Measurements from ENCODE around the gene SENP3. TPM values are rescaled to one million over a fixed set of nuclear protein-coding genes. Genes with fewer than 3 reads are reported as not detected.

Gene SENP3
- total RNA-seq, 2 donors from 2014 or later, result 42.9 to 46.3 TPM

DNA sequence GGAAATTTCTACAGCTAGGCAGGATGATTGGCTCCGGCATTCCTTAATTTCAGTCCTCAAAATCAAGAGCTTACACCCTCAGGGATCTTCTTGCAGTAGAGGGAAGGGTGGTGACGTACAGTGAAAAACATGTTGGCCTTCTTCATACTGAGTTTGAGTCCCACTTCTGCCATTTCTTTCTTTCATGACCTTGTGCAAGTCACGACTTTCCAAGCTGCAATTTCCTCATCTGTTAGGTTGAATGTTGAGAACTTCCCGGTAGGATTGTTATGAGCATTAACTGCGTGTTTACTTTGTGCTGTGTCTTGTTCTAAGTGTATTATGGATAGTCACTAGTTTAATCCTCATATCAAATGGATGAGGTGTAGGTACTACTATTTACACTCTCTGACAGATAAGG is 7.9 kb downstream of the SENP3 start:
- no peak for DNase-seq (ENCODE audit: low spot score in 2 of 2)
- peaks cover 27 to 31% of the 10 kb centered on the region in 2 donors for H3K36me3 Mint-ChIP-seq

DNA sequence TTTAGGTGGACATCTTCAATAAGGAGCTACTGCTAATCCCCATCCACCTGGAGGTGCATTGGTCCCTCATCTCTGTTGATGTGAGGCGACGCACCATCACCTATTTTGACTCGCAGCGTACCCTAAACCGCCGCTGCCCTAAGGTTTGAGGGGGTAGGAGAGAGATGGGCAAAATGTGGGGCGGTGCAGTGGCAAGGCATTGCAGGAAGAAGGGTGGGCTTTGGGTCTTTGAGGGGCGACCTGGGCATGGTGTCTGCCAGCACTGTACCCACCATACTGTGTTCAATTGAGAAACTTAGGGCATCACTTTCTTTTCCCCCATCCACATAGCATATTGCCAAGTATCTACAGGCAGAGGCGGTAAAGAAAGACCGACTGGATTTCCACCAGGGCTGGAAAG is 8.6 kb downstream of the SENP3 start:
- no peaks in the 10 kb centered on the region for H3K9me3 Mint-ChIP-seq
- H3K27ac Mint-ChIP-seq, result peak overlapping the region in 1 of 2 donors; percentile 22
- no peak for DNase-seq (ENCODE audit: low spot score in 2 of 2)
- no peak for ATAC-seq
- H3K36me3 Mint-ChIP-seq, result peaks cover 35 to 38% of the 10 kb centered on the region in 2 donors

More for the DNA sequence above, 7.9 kb downstream of the SENP3 start:
- peak overlapping the region in 1 of 2 donors; percentile 3 for H3K27ac Mint-ChIP-seq
- no peaks in the 10 kb centered on the region for H3K9me3 Mint-ChIP-seq
- ATAC-seq, result no peak

DNA sequence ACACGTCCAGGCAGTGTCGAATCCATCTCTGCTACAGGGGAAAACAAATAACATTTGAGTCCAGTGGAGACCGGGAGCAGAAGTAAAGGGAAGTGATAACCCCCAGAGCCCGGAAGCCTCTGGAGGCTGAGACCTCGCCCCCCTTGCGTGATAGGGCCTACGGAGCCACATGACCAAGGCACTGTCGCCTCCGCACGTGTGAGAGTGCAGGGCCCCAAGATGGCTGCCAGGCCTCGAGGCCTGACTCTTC is 10.5 kb downstream of the SENP3 start:
- no peaks in the 10 kb centered on the region for H3K9me3 Mint-ChIP-seq
- no peak for ATAC-seq
- no peak for DNase-seq (ENCODE audit: low spot score in 2 of 2)
- peaks cover 53 to 55% of the 10 kb centered on the region in 2 donors for H3K36me3 Mint-ChIP-seq
- peak overlapping the region; percentile 98 to 100 for H3K27ac Mint-ChIP-seq

DNA sequence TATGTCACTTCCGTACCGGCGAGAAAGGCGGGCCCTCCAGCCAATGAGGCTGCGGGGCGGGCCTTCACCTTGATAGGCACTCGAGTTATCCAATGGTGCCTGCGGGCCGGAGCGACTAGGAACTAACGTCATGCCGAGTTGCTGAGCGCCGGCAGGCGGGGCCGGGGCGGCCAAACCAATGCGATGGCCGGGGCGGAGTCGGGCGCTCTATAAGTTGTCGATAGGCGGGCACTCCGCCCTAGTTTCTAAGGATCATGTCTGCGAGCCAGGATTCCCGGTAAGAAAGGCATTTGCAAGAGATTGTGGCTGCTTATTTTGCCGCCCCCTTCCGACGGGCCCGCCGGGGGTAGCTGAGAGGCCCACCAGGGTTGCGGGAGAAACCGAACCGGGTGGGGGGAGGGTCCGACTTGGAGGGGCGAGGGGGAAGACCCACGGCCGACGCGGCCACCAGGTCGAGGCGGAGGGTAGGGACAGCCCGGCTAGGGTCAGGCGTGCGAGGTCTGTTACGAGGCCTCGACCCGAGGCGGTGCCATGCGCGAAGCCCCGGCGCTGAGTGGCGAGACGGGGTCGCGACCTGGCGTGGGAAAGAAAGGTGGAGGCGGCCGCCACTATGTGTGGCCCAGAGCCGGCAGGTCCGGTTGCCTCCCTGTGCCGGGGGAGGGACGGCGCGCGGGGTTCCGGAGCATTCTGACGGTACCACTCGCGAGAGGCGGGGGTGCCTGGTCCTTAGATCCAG is 11.0 kb downstream of the SENP3 start:
- ATAC-seq (peak; percentile 89 to 91), DNase-seq (ENCODE audit: low spot score in 2 of 2) (peak; percentile 100)
- H3K9me3 Mint-ChIP-seq, result no peaks in the 10 kb centered on the region
- peak overlapping the region; percentile 98 to 100 for H3K27ac Mint-ChIP-seq
- H3K36me3 Mint-ChIP-seq, result peaks cover 58 to 59% of the 10 kb centered on the region in 2 donors

DNA sequence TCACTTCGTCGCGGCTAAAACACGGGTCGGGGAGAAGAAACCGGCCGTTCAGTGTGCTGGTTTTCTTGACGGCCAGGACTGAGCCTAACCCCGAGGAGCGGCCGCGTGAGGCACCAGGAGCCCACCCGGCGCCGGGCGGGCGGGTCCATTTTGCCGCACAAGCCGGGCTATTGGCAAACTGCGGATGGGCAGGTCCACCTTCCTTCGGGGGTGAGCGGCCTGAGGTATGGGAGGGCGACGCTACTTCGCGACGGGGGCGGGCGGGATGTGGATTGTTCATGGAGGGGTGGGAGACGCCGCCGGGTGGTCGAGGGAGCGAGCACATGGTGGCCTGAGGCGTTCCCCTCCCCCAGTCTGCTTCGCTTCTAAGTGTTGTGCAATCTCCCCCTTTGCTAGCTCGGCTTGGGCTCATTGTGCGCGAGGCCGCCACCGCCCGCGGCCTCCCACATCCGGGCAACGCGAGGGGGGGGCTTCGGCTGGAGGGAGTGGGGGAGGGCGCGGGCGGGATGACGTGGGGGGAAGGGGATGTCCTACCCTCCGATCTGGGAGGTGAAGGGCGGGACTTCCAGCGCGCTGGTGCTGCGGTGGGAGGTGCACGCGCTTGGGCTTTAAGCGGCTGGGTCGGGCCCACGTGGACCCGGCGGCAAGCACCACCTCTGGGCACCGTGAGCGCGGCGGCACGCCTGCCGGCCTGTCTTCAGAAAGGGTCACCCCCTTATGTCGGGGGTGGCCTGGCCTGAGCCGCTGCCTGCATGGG is 11.8 kb downstream of the SENP3 start:
- peak overlapping the region; percentile 98 to 100 for H3K27ac Mint-ChIP-seq
- H3K9me3 Mint-ChIP-seq, result no peaks in the 10 kb centered on the region
- peaks cover 61 to 64% of the 10 kb centered on the region in 2 donors for H3K36me3 Mint-ChIP-seq
- peak; percentile 81 to 88 for DNase-seq (ENCODE audit: low spot score in 2 of 2)
- peak; percentile 42 to 45 for ATAC-seq

DNA sequence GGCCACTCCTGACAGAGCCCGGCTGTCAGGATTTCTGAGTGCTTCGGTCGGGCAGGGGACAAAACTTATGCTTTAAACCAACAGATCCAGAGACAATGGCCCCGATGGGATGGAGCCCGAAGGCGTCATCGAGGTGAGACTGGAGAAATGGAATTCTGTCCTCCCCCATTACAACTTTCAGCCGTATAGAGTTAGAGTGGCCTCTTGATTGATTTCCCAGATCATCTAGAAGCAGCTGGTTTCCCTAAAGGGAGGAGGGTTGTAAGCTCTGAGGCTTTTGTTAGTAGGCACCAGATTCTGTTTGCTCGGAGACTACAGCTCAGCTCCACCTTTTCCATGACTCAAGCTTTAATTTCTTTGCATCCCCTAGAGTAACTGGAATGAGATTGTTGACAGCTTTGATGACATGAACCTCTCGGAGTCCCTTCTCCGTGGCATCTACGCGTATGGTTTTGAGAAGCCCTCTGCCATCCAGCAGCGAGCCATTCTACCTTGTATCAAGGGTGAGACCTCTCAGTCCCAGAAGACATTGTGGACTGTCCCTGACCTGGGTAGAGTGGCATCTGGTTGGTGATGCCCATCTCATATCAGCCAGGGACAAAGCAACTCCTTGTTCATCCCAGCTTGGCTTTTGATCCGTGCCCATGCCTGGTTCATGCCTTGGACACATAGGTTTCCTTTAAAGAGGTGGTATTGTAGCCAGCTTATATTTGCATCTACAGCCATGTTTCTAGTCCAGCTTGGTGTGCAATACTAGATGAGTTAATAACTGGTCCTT is 12.6 kb downstream of the SENP3 start:
- H3K36me3 Mint-ChIP-seq, result peaks cover 61 to 72% of the 10 kb centered on the region in 2 donors
- DNase-seq (ENCODE audit: low spot score in 2 of 2) (no peak), ATAC-seq (no peak)
- H3K27ac Mint-ChIP-seq, result peak overlapping the region; percentile 98 to 100
- H3K9me3 Mint-ChIP-seq, result no peaks in the 10 kb centered on the region

DNA sequence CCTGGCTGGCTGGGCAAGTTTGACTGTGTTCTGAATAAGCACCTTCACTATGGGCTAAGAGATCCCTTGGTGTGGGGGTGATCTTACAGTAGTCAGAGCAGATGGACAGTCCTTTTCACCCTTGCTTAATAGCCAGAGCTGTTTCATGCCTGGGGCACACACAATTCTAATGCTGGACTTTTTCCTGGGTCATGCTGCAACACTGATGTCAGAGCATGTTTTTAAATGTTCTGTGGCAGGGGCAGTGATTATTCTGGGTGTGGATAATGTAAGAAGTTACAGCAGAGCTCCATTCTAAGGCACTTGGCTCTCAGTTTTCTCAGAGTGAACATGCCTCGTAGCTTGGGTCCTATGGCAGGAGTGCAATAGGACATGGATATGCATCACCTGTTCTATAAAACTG is 13.8 kb downstream of the SENP3 start:
- ATAC-seq (no peak), DNase-seq (ENCODE audit: low spot score in 2 of 2) (no peak)
- H3K27ac Mint-ChIP-seq, result peak overlapping the region; percentile 98 to 100
- H3K9me3 Mint-ChIP-seq, result no peaks in the 10 kb centered on the region
- peaks cover 61 to 78% of the 10 kb centered on the region in 2 donors for H3K36me3 Mint-ChIP-seq

DNA sequence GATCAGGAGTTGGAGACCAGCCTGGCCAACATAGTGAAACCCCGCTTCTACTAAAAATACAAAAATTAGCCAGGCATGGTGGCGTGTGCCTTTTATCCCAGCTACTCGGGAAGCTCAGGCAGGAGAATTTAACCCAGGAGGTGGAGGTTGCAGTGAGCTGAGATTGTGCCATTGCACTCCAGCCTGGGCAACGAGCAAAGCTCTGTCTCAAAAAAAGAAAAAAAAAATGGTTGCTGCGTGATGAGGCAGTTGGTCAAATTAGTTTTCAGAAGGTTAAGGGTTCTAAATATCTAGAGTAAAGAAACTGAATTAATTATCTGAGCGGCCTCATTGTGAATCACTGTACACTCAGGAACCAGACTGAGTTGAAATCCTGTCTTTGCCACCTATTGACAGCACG is 14.2 kb downstream of the SENP3 start:
- DNase-seq (ENCODE audit: low spot score in 2 of 2), result no peak
- peaks cover 60 to 82% of the 10 kb centered on the region in 2 donors for H3K36me3 Mint-ChIP-seq
- H3K9me3 Mint-ChIP-seq, result no peaks in the 10 kb centered on the region
- peak overlapping the region; percentile 98 to 100 for H3K27ac Mint-ChIP-seq
- no peak for ATAC-seq

DNA sequence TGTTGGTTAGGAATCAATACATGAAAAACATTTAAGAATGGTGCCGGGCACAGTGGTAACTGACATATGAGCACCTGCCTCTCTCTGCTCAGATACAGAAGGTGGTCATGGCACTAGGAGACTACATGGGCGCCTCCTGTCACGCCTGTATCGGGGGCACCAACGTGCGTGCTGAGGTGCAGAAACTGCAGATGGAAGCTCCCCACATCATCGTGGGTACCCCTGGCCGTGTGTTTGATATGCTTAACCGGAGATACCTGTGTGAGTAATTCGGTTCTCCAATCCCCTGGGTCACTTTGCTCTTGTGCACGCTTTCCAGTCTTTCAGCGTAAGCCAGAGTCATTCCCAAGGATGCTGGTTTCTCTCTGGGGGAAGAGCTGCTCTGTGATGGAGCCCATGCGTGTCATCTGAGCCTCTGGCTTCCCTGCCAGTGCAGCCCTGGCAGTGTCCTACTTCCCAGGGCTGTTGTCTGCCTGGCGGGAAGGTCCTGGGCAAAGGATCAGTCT is 14.8 kb downstream of the SENP3 start:
- Mint-ChIP-seq H3K9me3 (no peaks in the 10 kb centered on the region), H3K27ac (peak overlapping the region; percentile 98 to 100), H3K36me3 (peaks cover 56 to 87% of the 10 kb centered on the region in 2 donors)
- no peak for ATAC-seq
- no peak for DNase-seq (ENCODE audit: low spot score in 2 of 2)

DNA sequence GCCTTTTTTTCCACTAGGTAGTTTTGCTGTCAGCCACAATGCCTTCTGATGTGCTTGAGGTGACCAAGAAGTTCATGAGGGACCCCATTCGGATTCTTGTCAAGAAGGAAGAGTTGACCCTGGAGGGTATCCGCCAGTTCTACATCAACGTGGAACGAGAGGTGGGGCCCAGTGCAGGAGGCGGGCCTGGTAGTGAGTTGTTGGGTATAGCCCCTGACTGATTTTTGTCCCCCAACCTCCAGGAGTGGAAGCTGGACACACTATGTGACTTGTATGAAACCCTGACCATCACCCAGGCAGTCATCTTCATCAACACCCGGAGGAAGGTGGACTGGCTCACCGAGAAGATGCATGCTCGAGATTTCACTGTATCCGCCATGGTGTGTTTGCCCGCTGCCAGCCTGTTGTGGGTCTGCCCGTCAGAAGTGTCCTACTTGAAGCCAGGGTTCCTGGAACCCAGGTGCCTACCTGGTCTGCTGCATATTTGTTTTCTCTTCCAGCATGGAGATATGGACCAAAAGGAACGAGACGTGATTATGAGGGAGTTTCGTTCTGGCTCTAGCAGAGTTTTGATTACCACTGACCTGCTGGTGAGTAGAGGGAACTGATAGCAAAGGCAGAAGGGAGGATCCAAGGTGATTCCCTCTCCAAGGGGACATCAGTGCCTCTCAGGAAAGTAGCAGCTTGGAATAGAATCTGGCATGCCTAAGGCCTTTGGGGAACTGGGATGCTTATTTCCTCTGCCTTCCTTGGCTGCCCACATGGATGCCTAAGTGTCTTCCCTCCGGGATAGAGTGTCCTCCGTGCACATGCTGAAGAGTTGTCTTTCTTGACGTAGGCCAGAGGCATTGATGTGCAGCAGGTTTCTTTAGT is 15.8 kb downstream of the SENP3 start:
- Mint-ChIP-seq H3K36me3 (peaks cover 54 to 86% of the 10 kb centered on the region in 2 donors), H3K9me3 (no peaks in the 10 kb centered on the region), H3K27ac (peak overlapping the region; percentile 98 to 100)
- ATAC-seq, result no peak
- no peak for DNase-seq (ENCODE audit: low spot score in 2 of 2)

DNA sequence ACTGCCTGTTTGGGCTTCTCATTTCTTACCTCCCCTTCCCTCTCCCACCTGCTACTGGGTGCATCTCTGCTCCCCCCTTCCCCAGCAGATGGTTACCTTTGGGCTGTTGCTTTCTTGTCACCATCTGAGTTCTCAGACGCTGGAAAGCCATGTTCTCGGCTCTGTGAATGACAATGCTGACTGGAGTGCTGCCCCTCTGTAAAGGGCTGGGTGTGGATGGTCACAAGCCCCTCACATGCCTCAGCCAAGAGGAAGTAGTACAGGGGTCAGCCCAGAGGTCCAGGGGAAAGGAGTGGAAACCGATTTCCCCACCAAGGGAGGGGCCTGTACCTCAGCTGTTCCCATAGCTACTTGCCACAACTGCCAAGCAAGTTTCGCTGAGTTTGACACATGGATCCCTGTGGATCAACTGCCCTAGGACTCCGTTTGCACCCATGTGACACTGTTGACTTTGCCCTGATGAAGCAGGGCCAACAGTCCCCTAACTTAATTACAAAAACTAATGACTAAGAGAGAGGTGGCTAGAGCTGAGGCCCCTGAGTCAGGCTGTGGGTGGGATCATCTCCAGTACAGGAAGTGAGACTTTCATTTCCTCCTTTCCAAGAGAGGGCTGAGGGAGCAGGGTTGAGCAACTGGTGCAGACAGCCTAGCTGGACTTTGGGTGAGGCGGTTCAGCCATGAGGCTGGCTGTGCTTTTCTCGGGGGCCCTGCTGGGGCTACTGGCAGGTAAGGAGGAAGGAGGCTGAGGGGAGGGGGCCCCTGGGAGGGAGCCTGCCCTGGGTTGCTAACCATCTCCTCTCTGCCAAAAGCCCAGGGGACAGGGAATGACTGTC is 17.5 kb downstream of the SENP3 start, which contains the start of gene CD68:
CD68 (plus strand) TSS at position 638 of the 833 bp plus-strand sequence; CDS start at position 678, 40 bp downstream.
- peak within 1 kb of the TSS; percentile 88 to 100 for H3K27ac Mint-ChIP-seq
- H3K9me3 Mint-ChIP-seq, result no peaks in the 10 kb centered on the region
- DNase-seq (ENCODE audit: low spot score in 2 of 2) (peak; percentile 65 to 77), ATAC-seq (peak; percentile 52 to 76)
- H3K36me3 Mint-ChIP-seq, result peaks cover 49 to 73% of the 10 kb centered on the region in 2 donors

DNA sequence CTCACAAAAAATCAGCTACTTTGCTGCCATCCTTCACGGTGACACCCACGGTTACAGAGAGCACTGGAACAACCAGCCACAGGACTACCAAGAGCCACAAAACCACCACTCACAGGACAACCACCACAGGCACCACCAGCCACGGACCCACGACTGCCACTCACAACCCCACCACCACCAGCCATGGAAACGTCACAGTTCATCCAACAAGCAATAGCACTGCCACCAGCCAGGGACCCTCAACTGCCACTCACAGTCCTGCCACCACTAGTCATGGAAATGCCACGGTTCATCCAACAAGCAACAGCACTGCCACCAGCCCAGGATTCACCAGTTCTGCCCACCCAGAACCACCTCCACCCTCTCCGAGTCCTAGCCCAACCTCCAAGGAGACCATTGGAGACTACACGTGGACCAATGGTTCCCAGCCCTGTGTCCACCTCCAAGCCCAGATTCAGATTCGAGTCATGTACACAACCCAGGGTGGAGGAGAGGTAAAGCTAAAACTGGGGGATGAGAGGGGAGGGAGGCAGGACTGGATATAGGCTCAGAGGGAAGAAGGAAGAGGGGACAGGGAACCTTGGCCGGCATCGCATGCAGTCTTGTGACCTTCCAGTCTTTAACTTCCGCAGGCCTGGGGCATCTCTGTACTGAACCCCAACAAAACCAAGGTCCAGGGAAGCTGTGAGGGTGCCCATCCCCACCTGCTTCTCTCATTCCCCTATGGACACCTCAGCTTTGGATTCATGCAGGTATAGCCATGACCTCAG is 18.3 kb downstream of the SENP3 start:
- peaks cover 49 to 73% of the 10 kb centered on the region in 2 donors for H3K36me3 Mint-ChIP-seq
- H3K27ac Mint-ChIP-seq, result peak overlapping the region; percentile 88 to 100
- H3K9me3 Mint-ChIP-seq, result no peaks in the 10 kb centered on the region
- DNase-seq (ENCODE audit: low spot score in 2 of 2) (peak in 1 of 2 donors; percentile 76), ATAC-seq (peak; percentile 0 to 11)

DNA sequence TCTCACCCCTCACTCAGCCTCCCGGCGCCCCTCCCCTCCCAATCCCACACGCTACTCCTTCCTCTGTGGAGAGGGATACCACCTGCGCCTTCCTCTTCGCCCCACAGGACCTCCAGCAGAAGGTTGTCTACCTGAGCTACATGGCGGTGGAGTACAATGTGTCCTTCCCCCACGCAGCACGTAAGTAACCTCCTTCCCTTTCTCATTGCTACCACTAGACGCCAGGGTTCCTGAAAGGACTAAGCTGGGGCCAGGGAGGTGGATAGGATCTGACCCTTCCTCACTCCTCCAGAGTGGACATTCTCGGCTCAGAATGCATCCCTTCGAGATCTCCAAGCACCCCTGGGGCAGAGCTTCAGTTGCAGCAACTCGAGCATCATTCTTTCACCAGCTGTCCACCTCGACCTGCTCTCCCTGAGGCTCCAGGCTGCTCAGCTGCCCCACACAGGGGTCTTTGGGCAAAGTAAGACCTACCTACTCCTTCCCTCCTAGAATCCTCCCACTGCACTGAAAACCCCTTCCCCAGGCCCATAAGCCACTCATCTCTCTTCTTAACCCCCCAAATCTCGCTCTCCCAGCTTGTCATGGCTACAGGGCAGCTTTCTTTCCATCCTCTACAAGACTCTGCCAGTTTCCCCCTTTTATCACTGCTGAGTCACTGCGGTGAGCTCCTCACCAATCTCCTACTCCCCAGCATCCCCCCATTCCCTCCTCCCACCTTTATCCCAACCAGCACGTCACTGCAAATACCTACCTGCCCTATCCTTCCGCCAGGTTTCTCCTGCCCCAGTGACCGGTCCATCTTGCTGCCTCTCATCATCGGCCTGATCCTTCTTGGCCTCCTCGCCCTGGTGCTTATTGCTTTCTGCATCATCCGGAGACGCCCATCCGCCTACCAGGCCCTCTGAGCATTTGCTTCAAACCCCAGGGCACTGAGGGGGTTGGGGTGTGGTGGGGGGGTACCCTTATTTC is 19.2 kb downstream of the SENP3 start:
- Mint-ChIP-seq H3K36me3 (peaks cover 46 to 71% of the 10 kb centered on the region in 2 donors), H3K9me3 (no peaks in the 10 kb centered on the region), H3K27ac (peak overlapping the region; percentile 88 to 100)
- ATAC-seq (no peak), DNase-seq (ENCODE audit: low spot score in 2 of 2) (no peak)
